Calu3 (cell line): ENCODE measurements around the gene AARS2. TPM values are rescaled to one million over a fixed set of nuclear protein-coding genes. Genes with fewer than 3 reads are reported as not detected.

Experiments
- BruUV-seq: library from RNA; stranded (reverse); fragments of 400-500 nt; replicated peaks from 2 replicates; lab custom pipeline; 2021; lab: Mats Ljungman, UMichigan
- CTCF ChIA-PET: fragments of 300-600 bp; sonication (Branson Sonifier 250); formaldehyde crosslinking; loops from one replicate; lab custom pipeline; 2022; ENCODE audit warnings: antibody characterized with exemption; lab: Charles Lee
- DNase-seq: peaks from one replicate; pipeline ENCODE4 v3.0.0; 2022
- H3K27ac Mint-ChIP-seq: one replicate; pipeline ENCODE4 v1.8.0; 2022; ENCODE audit warnings: mixed read lengths; ENCODE audit not compliant: unreplicated experiment
- H3K27me3 Mint-ChIP-seq: one replicate; pipeline ENCODE4 v1.8.0; 2022; ENCODE audit warnings: mixed read lengths; ENCODE audit not compliant: unreplicated experiment
- H3K36me3 Mint-ChIP-seq: one replicate; pipeline ENCODE4 v1.8.0; 2022; ENCODE audit warnings: mild to moderate bottlenecking, moderate library complexity, mixed read lengths; ENCODE audit not compliant: insufficient read depth, unreplicated experiment
- H3K4me1 Mint-ChIP-seq: one replicate; pipeline ENCODE4 v1.8.0; 2022; ENCODE audit warnings: mild to moderate bottlenecking, low read depth, mixed read lengths; ENCODE audit not compliant: unreplicated experiment
- H3K4me3 Mint-ChIP-seq: one replicate; pipeline ENCODE4 v1.8.0; 2022; ENCODE audit warnings: mild to moderate bottlenecking, low read depth, moderate library complexity, mixed read lengths; ENCODE audit not compliant: unreplicated experiment
- H3K9me3 Mint-ChIP-seq: one replicate; pipeline ENCODE4 v1.8.0; 2022; ENCODE audit warnings: low read depth, mixed read lengths; ENCODE audit not compliant: unreplicated experiment
- CTCF ChIP-seq: fragments of 200-600 bp; IDR thresholded peaks from one replicate; pipeline ENCODE4 v1.8.0; 2022; ENCODE audit warnings: antibody characterized with exemption; ENCODE audit not compliant: unreplicated experiment
- intact Hi-C: fragments of 100-400 bp; cut with micrococcal nuclease; formaldehyde crosslinking; loops from one replicate; pipeline ENCODE4 v1.10.0; 2022; ENCODE audit not compliant: unreplicated experiment
- total RNA-seq: library from RNA; stranded (reverse); gene quantifications from 2 replicates; pipeline ENCODE4 v1.2.3, GENCODE V29; 2022

AARS2 gene
- total RNA-seq, 1 experiment from 2014 or later: 37.5 TPM

- CTCF ChIA-PET: interaction anchor here (0.6 to 1.4 kb wide), 3 partner anchors 17 to 590 kb away, joined by 3 to 4 read pairs (median 3); partner anchors contain the start of gene AARS2
Observed at GRCh38 chr6:44270526-44271405, 42.4 kb downstream of the AARS2 start.

GRCh38 chr6:44269921-44270525 lies 43.1 kb downstream of the AARS2 start, which contains the start of gene TMEM151B:
Gene TMEM151B (plus strand): TSS chr6:44270450. CDS start chr6:44270743, 293 bp downstream.
- intact Hi-C loops: loop anchor here (2.0 kb wide), 1 partner anchor 35 kb away; no protein-coding TSS in a partner anchor
- peak within 1 kb of the TSS; percentile 32 for H3K4me3 Mint-ChIP-seq
- no peak within 1 kb of the TSS for H3K27ac Mint-ChIP-seq
- CTCF ChIA-PET: interaction anchor here (1.4 to 3.9 kb wide), 2 partner anchors 43 to 68 kb away, joined by 4 to 53 read pairs; partner anchors contain the start of gene AARS2
- H3K9me3 Mint-ChIP-seq: no peaks in the 10 kb centered on the region
- DNase-seq: no peak
- peaks cover 90% of the 10 kb centered on the region for H3K27me3 Mint-ChIP-seq
- no peak for TF ChIP-seq CTCF
- peaks cover 9% of the 10 kb centered on the region for H3K4me1 Mint-ChIP-seq
- BruUV-seq: no TSS peak
- peaks cover 19% of the 10 kb centered on the region for H3K36me3 Mint-ChIP-seq

More at GRCh38 chr6:44270526-44271405, 42.4 kb downstream of the AARS2 start:
- peaks cover 12% of the 10 kb centered on the region for H3K36me3 Mint-ChIP-seq
- peak overlapping the region; percentile 32 for H3K4me3 Mint-ChIP-seq
- no TSS peak for BruUV-seq
- no peak for DNase-seq
- H3K27me3 Mint-ChIP-seq: peaks cover 91% of the 10 kb centered on the region
- intact Hi-C loops: no loop called here
- peaks cover 9% of the 10 kb centered on the region for H3K4me1 Mint-ChIP-seq
- H3K9me3 Mint-ChIP-seq: no peaks in the 10 kb centered on the region
- no peak overlapping the region for H3K27ac Mint-ChIP-seq
- TF ChIP-seq CTCF: no peak

- Mint-ChIP-seq H3K4me3 (peak overlapping the region; percentile 32), H3K27ac (no peak overlapping the region), H3K27me3 (peaks cover 83% of the 10 kb centered on the region), H3K4me1 (peaks cover 9% of the 10 kb centered on the region), H3K9me3 (no peaks in the 10 kb centered on the region), H3K36me3 (peaks cover 26% of the 10 kb centered on the region)
- BruUV-seq: no TSS peak
- DNase-seq: no peak
- CTCF ChIA-PET: interaction anchor here (1.4 to 3.9 kb wide), 3 partner anchors 35 to 69 kb away, joined by 4 to 53 read pairs (median 25); partner anchors contain the start of gene AARS2
- TF ChIP-seq CTCF: no peak
- intact Hi-C loops: loop anchor here (2.0 kb wide), 1 partner anchor 35 kb away; no protein-coding TSS in a partner anchor
Observed at GRCh38 chr6:44269178-44269920, 43.8 kb downstream of the AARS2 start.
